Heart right ventricle (tissue), 16 donors: ENCODE results near the gene TOMM70. TPM values are rescaled to one million over a fixed set of nuclear protein-coding genes. Genes with fewer than 3 reads are reported as not detected.

Experiments used
- ATAC-seq, 8 donors: fragments of 200-7000 bp; cut with Tn5 transposase; one replicate each; pipeline ENCODE4 v1.9.1; 2020; ENCODE audit warnings: mild to moderate bottlenecking in 8 of 8, moderate library complexity in 8 of 8, moderate number of reproducible peaks in 1 of 8
- DNase-seq, 2 donors: peaks; one replicate each; pipeline ENCODE4 v3.0.0-alpha.2; 2020
- H3K27ac ChIP-seq, 10 donors: fragments of 200-600 bp; sonication (generic) in 2 of 10; one replicate each; pipeline versions ENCODE4 v1.5.0 to v1.8.0; 2020 to 2022; ENCODE audit warnings: mild to moderate bottlenecking in 3 of 10
- H3K27me3 ChIP-seq, 7 donors: fragments of 200-600 bp; one replicate each; pipeline ENCODE4 v1.8.0; 2021 to 2022; ENCODE audit warnings: mild to moderate bottlenecking in 2 of 7
- H3K36me3 ChIP-seq, 9 donors: fragments of 200-600 bp; sonication (generic) in 1 of 9; one replicate each; pipeline versions ENCODE4 v1.5.0 to v1.8.0; 2020 to 2022; ENCODE audit warnings: mild to moderate bottlenecking in 2 of 9
- H3K4me1 ChIP-seq, 9 donors: fragments of 200-600 bp; sonication (generic) in 1 of 9; one replicate each; pipeline versions ENCODE4 v1.5.0 to v1.8.0; 2020 to 2022; ENCODE audit warnings: mild to moderate bottlenecking in 4 of 9
- H3K4me3 ChIP-seq, 10 donors: fragments of 200-600 bp; sonication (generic) in 2 of 10; one replicate each; pipeline versions ENCODE4 v1.5.0 to v1.8.0; 2020 to 2022; ENCODE audit warnings: mild to moderate bottlenecking in 7 of 10, moderate library complexity in 2 of 10
- H3K9me3 ChIP-seq, 11 donors: fragments of 200-600 bp in 10 of 11; sonication (generic) in 2 of 11; one replicate each; pipeline versions ENCODE4 v1.5.0 to v1.8.0; 2013 to 2022; ENCODE audit warnings: mild to moderate bottlenecking in 2 of 11, control low read depth in 1 of 11, moderate library complexity in 1 of 11
- WGBS, 2 donors: extraction: QIAGEN DNeasy Blood & Tissue Kit; methylation state at CpG; one replicate each; pipeline ENCODE4 v1.1.7; 2013; ENCODE audit warnings: inconsistent platforms in 1 of 2; 5-methylcytosine and 5-hydroxymethylcytosine counted together
- intact Hi-C, 10 donors: fragments of 100-400 bp; cut with DNase I; formaldehyde crosslinking; loops; one replicate each; pipeline versions ENCODE4 v1.11.1 to v1.14.2; 2022
- polyA plus RNA-seq, 2 donors: library from polyadenylated mRNA; stranded (reverse); fragments of 200-250 nt; gene quantifications; one replicate each; pipeline ENCODE4 v1.2.3, GENCODE V29; 2013
- total RNA-seq, 10 donors: library from RNA; stranded (reverse); fragmentation: NEBNext Ultra II Directional in 3 of 10; extraction: Animal tissue kit (Norgen Biotek cat#: 25700) in 3 of 10; gene quantifications; one replicate each; pipeline versions ENCODE4 v1.2.1 to v1.2.4, GENCODE V29; 2021 to 2023
- TF ChIP-seq, protein P1 (sequence below), 9 donors: fragments of 200-600 bp; sonication (generic) in 2 of 9; IDR thresholded peaks; one replicate each; pipeline versions ENCODE4 v1.5.0 to v1.8.0; 2021 to 2022; ENCODE audit warnings: antibody characterized with exemption in 9 of 9, mild to moderate bottlenecking in 5 of 9, moderate library complexity in 1 of 9
- donor health status: Arrhythmogenic right ventricular cardiomyopathy.
- donor health status: ischemic (EF 13 %, LVEDD 7.1; RV severe dilation, severe dysfunction).
- donor health status: healthy with polysubstance abuse.
- donor health status: DM: no; HTN: yes; CAD: no.
- donor health status: DM: no; HTN: no; CAD: no.
- donor health status: ischemic (EF 25% LVEDD 6.9; RV normal size, moderate dysfunction).
- donor health status: ischemic (EF 25% LVEDD 5.7; RV mildly dilated, moderate dysfunction).
- donor health status: healthy.
- donor health status: DM: yes; HTN: yes; CAD: no.
- donor health status: Ischemic cardiomyopathy.
- donor health status: ischemic (EF 35%, LVEDD 5.7; RV mildly dilated, moderate dysfunction).
- donor health status: nonischemic (EF 11% LVEDD 7.7; RV severe dilation, severe dysfunction).
- donor health status: DM: yes; HTN: yes; CAD: no.
- donor health status: PGD.
- donor health status: ischemic (EF 29% LVEDD 5.4; RV normal size, mild dysfunction).
- donor health status: nonischemic (EF 23%, LVEDD 6.1; RV moderate dilation, normal function).

Gene TOMM70
- total and polyA plus RNA-seq, 12 donors = 23.0 to 67.5 (median 57.9) TPM

DNA sequence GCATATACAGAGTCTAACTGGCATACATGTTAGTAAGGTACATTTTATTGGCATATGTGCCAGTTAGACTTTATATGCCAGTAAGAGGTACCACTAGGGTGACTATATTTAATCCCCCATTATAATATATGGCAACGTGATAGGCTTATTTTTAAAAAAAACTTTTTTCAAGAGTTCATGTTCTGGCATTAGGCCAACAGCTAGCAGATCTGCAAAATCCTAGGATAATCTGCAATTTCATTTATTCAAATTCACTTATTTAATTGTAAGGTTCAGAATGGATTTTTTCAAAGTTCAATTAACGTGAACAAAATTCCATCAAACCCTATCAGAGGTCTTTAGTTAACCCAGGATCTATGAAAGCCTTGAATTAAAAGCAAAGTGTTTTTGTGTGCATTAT, 34.5 kb downstream of the TOMM70 start:
- 67 to 79% methylated on average over 2 of the region's 2 CpGs for WGBS, 2 donors
- Histone ChIP-seq H3K36me3 (peaks cover 0 to 100% (median 56%) of the 10 kb centered on the region in 9 donors), H3K27ac (no peak overlapping the region), H3K9me3 (peaks cover 0 to 13% (median 6%) of the 10 kb centered on the region in 11 donors), H3K4me3 (no peak overlapping the region), H3K4me1 (peaks cover 0 to 4% (median 0%) of the 10 kb centered on the region in 9 donors), H3K27me3 (no peaks in the 10 kb centered on the region)
- intact Hi-C loops = no loop called here
- ATAC-seq (no peak), DNase-seq (no peak)
- TF ChIP-seq, protein P1, sequence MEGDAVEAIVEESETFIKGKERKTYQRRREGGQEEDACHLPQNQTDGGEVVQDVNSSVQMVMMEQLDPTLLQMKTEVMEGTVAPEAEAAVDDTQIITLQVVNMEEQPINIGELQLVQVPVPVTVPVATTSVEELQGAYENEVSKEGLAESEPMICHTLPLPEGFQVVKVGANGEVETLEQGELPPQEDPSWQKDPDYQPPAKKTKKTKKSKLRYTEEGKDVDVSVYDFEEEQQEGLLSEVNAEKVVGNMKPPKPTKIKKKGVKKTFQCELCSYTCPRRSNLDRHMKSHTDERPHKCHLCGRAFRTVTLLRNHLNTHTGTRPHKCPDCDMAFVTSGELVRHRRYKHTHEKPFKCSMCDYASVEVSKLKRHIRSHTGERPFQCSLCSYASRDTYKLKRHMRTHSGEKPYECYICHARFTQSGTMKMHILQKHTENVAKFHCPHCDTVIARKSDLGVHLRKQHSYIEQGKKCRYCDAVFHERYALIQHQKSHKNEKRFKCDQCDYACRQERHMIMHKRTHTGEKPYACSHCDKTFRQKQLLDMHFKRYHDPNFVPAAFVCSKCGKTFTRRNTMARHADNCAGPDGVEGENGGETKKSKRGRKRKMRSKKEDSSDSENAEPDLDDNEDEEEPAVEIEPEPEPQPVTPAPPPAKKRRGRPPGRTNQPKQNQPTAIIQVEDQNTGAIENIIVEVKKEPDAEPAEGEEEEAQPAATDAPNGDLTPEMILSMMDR (IDR thresholded peaks at IDR 0.05) = no peak

DNA sequence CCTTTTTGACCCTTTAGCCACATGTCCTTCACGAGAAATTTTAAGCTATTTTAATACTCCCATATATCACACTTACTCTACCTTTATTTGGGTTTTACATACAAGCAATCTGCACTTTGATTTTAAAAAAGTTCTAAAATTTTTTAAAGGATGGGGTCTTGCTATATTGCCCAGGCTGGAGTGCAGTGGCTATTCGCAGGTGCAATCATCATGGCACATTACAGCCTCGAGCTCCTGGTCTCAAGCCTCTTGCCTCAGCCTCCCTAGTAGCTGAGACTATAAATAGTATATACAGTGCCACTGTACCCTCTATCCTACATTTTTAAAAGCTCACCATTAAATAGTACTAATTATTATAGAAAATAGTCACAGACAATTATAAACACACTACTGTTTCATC, 36.5 kb downstream of the TOMM70 start:
- Histone ChIP-seq H3K27ac (no peak overlapping the region), H3K4me1 (peaks cover 0 to 4% (median 0%) of the 10 kb centered on the region in 9 donors), H3K4me3 (no peak overlapping the region), H3K36me3 (peaks cover 0 to 99% (median 50%) of the 10 kb centered on the region in 9 donors), H3K9me3 (peaks cover 0 to 13% (median 6%) of the 10 kb centered on the region in 11 donors), H3K27me3 (no peaks in the 10 kb centered on the region)
- TF ChIP-seq, protein P1 (IDR thresholded peaks at IDR 0.05) = no peak
- intact Hi-C loops = no loop called here
- ATAC-seq (no peak), DNase-seq (no peak)
- WGBS, 2 donors = 90 to 95% methylated on average over 3 of the region's 3 CpGs

DNA sequence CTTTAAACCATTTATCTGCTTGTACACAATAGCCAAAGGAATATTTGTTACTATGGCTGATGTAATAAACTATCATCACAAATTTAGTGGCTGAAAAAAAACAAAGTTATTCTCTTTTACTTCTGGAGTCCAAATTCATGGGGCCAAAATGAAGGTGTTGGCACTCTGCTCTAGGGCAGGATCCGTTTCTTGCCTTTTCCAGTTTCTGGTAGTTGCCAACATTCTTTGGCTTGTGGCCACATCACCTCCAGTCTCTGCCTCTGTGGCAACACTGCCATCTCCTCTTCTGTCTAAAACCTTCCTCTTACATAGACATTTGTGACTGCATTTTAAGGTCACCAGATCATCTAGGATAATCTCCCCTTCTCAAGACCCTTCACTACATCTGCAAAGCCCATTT, 39.0 kb downstream of the TOMM70 start:
- Histone ChIP-seq H3K4me1 (no peaks in the 10 kb centered on the region), H3K9me3 (peaks cover 0 to 13% (median 6%) of the 10 kb centered on the region in 11 donors), H3K27ac (no peak overlapping the region), H3K36me3 (peaks cover 0 to 99% (median 45%) of the 10 kb centered on the region in 9 donors), H3K27me3 (no peaks in the 10 kb centered on the region), H3K4me3 (no peak overlapping the region)
- no peak for ATAC-seq
- TF ChIP-seq, protein P1 (IDR thresholded peaks at IDR 0.05) = no peak
- no peak for DNase-seq
- 59 to 69% methylated on average over 1 of the region's 1 CpG for WGBS, 2 donors
- intact Hi-C loops = no loop called here

DNA sequence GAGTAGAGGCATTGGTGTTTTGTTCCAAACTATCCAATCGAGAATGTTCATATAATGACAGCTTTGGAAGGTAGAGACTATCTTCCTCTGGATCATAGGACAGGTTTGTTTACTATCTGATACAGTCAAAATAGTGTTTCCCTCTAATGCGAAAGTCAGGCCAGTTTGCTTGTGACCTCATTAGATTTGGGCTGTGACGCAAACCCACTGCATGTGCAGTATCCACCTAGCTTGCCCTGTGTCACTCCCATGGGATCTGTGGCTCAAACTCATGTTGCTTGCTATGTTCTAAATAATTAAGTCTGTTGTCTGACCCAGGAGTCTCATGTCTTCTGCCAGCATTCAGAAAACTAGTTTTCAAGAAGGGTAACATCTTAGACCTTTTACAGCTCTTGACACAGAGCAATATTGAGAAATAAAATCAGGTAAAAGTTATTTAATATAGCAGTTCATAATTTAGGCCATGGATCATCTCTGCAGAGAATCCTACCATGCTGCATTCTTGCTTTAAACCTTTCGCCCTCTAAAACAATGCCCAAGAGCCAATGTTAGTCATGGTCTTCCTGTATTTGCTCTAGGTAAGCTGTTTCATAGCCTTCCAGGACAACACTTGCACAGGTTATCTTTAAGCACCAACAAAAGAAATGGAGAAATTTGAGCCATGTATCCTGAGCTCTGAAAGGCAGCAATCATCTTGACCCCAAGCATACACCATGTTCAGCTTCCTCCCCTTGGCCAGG, 40.0 kb downstream of the TOMM70 start:
- no peak for DNase-seq
- intact Hi-C loops = no loop called here
- no peak overlapping the region for H3K4me3 ChIP-seq
- ATAC-seq = no peak
- H3K9me3 ChIP-seq = peaks cover 0 to 13% (median 6%) of the 10 kb centered on the region in 11 donors
- H3K36me3 ChIP-seq = peaks cover 0 to 99% (median 42%) of the 10 kb centered on the region in 9 donors
- H3K27me3 ChIP-seq = no peaks in the 10 kb centered on the region
- H3K27ac ChIP-seq = no peak overlapping the region
- TF ChIP-seq, protein P1 (IDR thresholded peaks at IDR 0.05) = no peak
- WGBS, 2 donors = 86 to 98% methylated on average over 4 of the region's 4 CpGs
- H3K4me1 ChIP-seq = no peaks in the 10 kb centered on the region
